Duodenal mucosa (tissue), 2 donors: ENCODE measurements around the gene PODXL2.

Experiments used
- H3K27ac ChIP-seq: one replicate; pipeline ENCODE4 v1.7.0; 2013; ENCODE audit warnings: low read depth, low read length
- H3K27me3 ChIP-seq, 2 donors: one replicate each; pipeline ENCODE4 v1.7.0; 2013; ENCODE audit warnings: low read length in 2 of 2, control low read depth in 1 of 2; ENCODE audit not compliant: insufficient read depth in 2 of 2, control insufficient read depth in 1 of 2
- H3K36me3 ChIP-seq, 2 donors: one replicate each; pipeline ENCODE4 v1.7.0; 2013; ENCODE audit warnings: low read length in 2 of 2, control low read depth in 1 of 2; ENCODE audit not compliant: insufficient read depth in 2 of 2, control insufficient read depth in 1 of 2
- H3K4me1 ChIP-seq, 2 donors: one replicate each; pipeline ENCODE4 v1.7.0; 2013; ENCODE audit warnings: low read length in 2 of 2, control low read depth in 1 of 2; ENCODE audit not compliant: insufficient read depth in 2 of 2, control insufficient read depth in 1 of 2
- H3K4me3 ChIP-seq, 2 donors: one replicate each; pipeline ENCODE4 v1.7.0; 2013; ENCODE audit warnings: low read length in 2 of 2, low read depth in 1 of 2
- H3K9ac ChIP-seq, 2 donors: one replicate each; pipeline ENCODE4 v1.7.0; 2013; ENCODE audit warnings: low read length in 2 of 2, low read depth in 1 of 2
- H3K9me3 ChIP-seq, 2 donors: one replicate each; pipeline ENCODE4 v1.7.0; 2013; ENCODE audit warnings: low read length in 2 of 2, control low read depth in 1 of 2; ENCODE audit not compliant: control insufficient read depth in 1 of 2

The PODXL2 gene

GRCh38 chr3:127674101-127674721, 45.2 kb downstream of the PODXL2 start:
- H3K36me3 ChIP-seq = peaks cover 0 to 12% of the 10 kb centered on the region in 2 donors
- H3K27ac ChIP-seq = no peak overlapping the region
- no peaks in the 10 kb centered on the region for H3K9me3 ChIP-seq
- H3K4me1 ChIP-seq = peaks cover 14 to 23% of the 10 kb centered on the region in 2 donors
- no peaks in the 10 kb centered on the region for H3K27me3 ChIP-seq
- H3K9ac ChIP-seq = peak overlapping the region in 1 of 2 donors; percentile 38
- H3K4me3 ChIP-seq = peak overlapping the region in 1 of 2 donors; percentile 79

- Histone ChIP-seq H3K36me3 (peaks cover 0 to 12% of the 10 kb centered on the region in 2 donors), H3K4me1 (peaks cover 14 to 23% of the 10 kb centered on the region in 2 donors), H3K9me3 (no peaks in the 10 kb centered on the region), H3K27ac (no peak overlapping the region), H3K9ac (no peak overlapping the region), H3K27me3 (no peaks in the 10 kb centered on the region), H3K4me3 (no peak overlapping the region)
Measured at GRCh38 chr3:127674790-127675189, 45.8 kb downstream of the PODXL2 start.

- Histone ChIP-seq H3K9me3 (no peaks in the 10 kb centered on the region), H3K4me3 (no peak overlapping the region), H3K9ac (no peak overlapping the region), H3K4me1 (peaks cover 14 to 23% of the 10 kb centered on the region in 2 donors), H3K27ac (no peak overlapping the region), H3K36me3 (peaks cover 0 to 12% of the 10 kb centered on the region in 2 donors), H3K27me3 (no peaks in the 10 kb centered on the region)
Measured at GRCh38 chr3:127675651-127676391, 46.8 kb downstream of the PODXL2 start.

GRCh38 chr3:127676456-127676855, 47.5 kb downstream of the PODXL2 start:
- H3K36me3 ChIP-seq = peaks cover 0 to 12% of the 10 kb centered on the region in 2 donors
- no peak overlapping the region for H3K4me3 ChIP-seq
- no peak overlapping the region for H3K27ac ChIP-seq
- H3K27me3 ChIP-seq = no peaks in the 10 kb centered on the region
- peaks cover 14 to 22% of the 10 kb centered on the region in 2 donors for H3K4me1 ChIP-seq
- no peak overlapping the region for H3K9ac ChIP-seq
- H3K9me3 ChIP-seq = no peaks in the 10 kb centered on the region

GRCh38 chr3:127676921-127677351, 48.0 kb downstream of the PODXL2 start:
- H3K9me3 ChIP-seq = no peaks in the 10 kb centered on the region
- H3K27ac ChIP-seq = no peak overlapping the region
- H3K9ac ChIP-seq = no peak overlapping the region
- no peaks in the 10 kb centered on the region for H3K27me3 ChIP-seq
- H3K4me3 ChIP-seq = no peak overlapping the region
- peaks cover 0 to 12% of the 10 kb centered on the region in 2 donors for H3K36me3 ChIP-seq
- H3K4me1 ChIP-seq = peaks cover 9 to 17% of the 10 kb centered on the region in 2 donors

GRCh38 chr3:127677541-127678314, 48.7 kb downstream of the PODXL2 start:
- Histone ChIP-seq H3K27me3 (no peaks in the 10 kb centered on the region), H3K9me3 (no peaks in the 10 kb centered on the region), H3K27ac (no peak overlapping the region), H3K9ac (no peak overlapping the region), H3K4me1 (peaks cover 8 to 14% of the 10 kb centered on the region in 2 donors), H3K36me3 (peaks cover 0 to 12% of the 10 kb centered on the region in 2 donors), H3K4me3 (no peak overlapping the region)

GRCh38 chr3:127678315-127678599, 49.3 kb downstream of the PODXL2 start:
- H3K27ac ChIP-seq = no peak overlapping the region
- no peak overlapping the region for H3K4me3 ChIP-seq
- H3K9ac ChIP-seq = no peak overlapping the region
- no peaks in the 10 kb centered on the region for H3K27me3 ChIP-seq
- peaks cover 8 to 14% of the 10 kb centered on the region in 2 donors for H3K4me1 ChIP-seq
- H3K36me3 ChIP-seq = peaks cover 0 to 12% of the 10 kb centered on the region in 2 donors
- no peaks in the 10 kb centered on the region for H3K9me3 ChIP-seq

GRCh38 chr3:127678611-127679533, 49.9 kb downstream of the PODXL2 start:
- H3K36me3 ChIP-seq = peaks cover 0 to 12% of the 10 kb centered on the region in 2 donors
- no peaks in the 10 kb centered on the region for H3K9me3 ChIP-seq
- no peak overlapping the region for H3K4me3 ChIP-seq
- H3K4me1 ChIP-seq = peaks cover 3 to 7% of the 10 kb centered on the region in 2 donors
- no peak overlapping the region for H3K27ac ChIP-seq
- no peak overlapping the region for H3K9ac ChIP-seq
- no peaks in the 10 kb centered on the region for H3K27me3 ChIP-seq

GRCh38 chr3:127679534-127680145, 50.7 kb downstream of the PODXL2 start:
- no peaks in the 10 kb centered on the region for H3K27me3 ChIP-seq
- peaks cover 0 to 12% of the 10 kb centered on the region in 2 donors for H3K36me3 ChIP-seq
- no peak overlapping the region for H3K9ac ChIP-seq
- H3K4me3 ChIP-seq = no peak overlapping the region
- H3K4me1 ChIP-seq = no peaks in the 10 kb centered on the region
- H3K27ac ChIP-seq = no peak overlapping the region
- no peaks in the 10 kb centered on the region for H3K9me3 ChIP-seq
